Activated CD4-positive, CD25-positive, alpha-beta regulatory T cell treated with anti-CD3 and anti-CD28 coated beads, Interleukin-2, amount 50 U/mL, for 24 hours (primary cell): ENCODE results near the gene CDH23.

Experiments used
- ATAC-seq, 2 donors: fragments of 150-1000 bp; cut with Tn5 transposase; one replicate each; pipeline ENCODE4 v1.10.0; 2021; ENCODE audit warnings: mild to moderate bottlenecking in 1 of 2, moderate library complexity in 1 of 2

Gene CDH23

GRCh38 chr10:71694039-71694501 is 297.4 kb downstream of the CDH23 start:
- no peak for ATAC-seq

- ATAC-seq: peak; percentile 53 to 60
Observed at GRCh38 chr10:71694567-71694968, 297.8 kb downstream of the CDH23 start.

DNA sequence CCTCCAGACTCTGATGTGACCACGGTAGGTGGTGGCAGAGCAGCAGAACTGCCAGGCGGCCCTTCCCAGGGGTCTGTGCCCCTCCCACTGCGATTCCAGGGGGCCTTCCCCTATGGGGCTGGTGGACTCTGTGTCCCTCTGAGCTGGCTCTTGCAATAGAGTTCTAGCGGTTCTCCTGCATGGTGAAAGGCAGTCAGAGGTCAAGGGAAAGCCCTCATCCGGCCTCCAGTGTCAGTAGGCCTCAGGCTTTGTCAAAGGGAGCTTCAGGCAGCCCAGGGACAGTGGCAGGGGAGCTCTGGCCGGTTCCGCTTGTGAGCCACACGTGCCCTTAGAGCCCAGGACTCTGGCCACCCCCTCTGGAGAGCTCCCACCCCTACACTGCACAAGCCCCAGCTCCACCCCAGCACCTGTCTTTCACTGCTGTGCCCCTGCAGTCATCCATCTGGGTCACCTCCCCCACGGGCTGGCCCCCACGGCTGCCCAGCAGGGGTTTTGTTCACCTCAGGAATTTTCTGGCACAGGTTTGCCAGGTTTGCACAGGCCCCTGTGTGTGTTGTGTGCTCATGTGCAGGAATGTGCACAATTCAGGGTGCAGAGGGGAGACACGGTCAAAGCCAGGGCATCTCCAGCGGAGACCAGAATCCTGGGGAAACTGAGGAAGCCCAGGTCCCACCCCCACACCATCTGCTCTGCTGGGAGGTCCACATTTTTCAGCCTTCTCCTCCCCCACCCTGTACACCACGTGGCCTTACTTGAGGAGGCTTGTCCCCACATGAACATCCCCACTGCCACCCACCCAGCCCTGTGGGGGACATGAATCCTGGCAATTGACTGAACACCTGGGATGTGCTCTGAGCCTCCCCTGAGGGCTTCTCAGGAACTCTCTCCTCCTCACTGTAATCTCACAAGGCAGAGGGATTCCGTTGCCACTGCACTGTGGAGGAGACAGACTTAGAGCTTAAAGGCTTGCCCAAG is 299.1 kb downstream of the CDH23 start:
- ATAC-seq: no peak

- peak in 1 of 2 donors; percentile 54 for ATAC-seq
Observed at GRCh38 chr10:71696628-71697326, 300.1 kb downstream of the CDH23 start.

GRCh38 chr10:71697938-71698709 is 301.4 kb downstream of the CDH23 start:
- ATAC-seq: peak; percentile 57 to 62

DNA sequence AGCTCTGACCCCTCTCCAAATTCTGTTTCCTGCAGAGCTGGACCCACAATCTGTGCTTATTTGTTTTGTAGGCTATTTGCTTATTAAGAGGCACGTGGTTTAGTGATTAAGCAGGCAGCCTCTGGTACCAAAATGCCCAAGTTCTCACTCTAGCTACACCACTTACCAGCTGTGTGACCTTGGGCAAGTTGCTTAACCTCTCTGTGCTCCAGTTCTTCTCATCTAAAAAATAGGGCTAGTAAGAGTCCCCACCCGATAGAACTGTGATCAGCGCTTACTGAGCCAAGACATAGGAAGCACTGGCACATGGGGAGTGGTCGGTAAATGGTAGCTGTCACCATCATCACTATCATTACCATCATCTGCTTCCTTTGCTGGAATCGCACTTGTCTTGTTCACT is 302.0 kb downstream of the CDH23 start:
- ATAC-seq: peak; percentile 7 to 21

GRCh38 chr10:71700731-71701368 is 304.1 kb downstream of the CDH23 start:
- ATAC-seq: no peak

DNA sequence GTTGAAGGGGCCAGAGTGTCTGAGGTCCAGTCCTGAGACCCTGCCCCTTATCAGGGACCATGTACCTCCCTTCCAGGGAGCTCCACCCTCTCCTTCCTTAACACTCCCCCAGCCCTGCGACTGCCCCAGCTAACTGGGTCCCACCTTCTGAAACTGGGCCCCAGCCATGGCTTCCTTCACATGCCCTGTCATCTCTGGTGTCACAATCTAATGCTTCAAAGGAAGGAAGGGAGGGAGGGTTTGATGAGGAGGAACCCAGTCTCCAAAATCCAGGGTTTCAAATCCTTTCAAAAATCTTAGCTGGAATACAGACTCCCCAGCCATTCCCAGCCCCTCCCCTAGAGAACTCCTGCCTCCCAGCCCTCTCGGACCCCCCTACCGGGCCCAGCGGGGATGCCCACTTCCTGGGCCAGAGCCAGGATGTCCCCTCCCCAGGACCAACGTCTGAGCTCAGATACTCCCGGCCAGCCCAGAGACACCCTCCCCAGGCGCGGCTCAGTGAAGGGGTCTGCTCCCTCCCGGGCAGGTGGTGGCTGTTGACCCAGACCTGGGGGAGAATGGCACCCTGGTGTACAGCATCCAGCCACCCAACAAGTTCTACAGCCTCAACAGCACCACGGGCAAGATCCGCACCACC is 304.9 kb downstream of the CDH23 start:
- ATAC-seq: no peak

DNA sequence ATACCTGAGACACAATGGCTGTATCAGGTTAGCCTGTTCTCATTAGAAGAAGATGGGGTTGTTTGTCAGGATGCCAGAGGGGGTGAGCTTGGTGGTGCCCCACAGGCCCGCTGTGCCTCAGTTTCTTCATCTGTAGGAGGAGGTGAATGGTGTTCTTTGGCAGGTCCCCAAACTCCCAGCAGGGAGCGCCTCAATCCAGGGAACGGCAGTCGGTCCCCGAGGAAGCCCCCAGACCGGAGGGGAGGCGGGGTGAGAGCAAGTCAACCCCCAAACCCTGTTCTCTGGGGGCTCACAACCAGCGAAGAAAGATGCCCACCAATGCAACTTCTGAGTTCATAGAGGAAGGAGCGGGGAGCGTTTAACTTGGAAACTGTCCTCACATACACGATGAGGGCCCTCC is 306.9 kb downstream of the CDH23 start:
- no peak for ATAC-seq

GRCh38 chr10:71704816-71705215 is 308.1 kb downstream of the CDH23 start:
- no peak for ATAC-seq

DNA sequence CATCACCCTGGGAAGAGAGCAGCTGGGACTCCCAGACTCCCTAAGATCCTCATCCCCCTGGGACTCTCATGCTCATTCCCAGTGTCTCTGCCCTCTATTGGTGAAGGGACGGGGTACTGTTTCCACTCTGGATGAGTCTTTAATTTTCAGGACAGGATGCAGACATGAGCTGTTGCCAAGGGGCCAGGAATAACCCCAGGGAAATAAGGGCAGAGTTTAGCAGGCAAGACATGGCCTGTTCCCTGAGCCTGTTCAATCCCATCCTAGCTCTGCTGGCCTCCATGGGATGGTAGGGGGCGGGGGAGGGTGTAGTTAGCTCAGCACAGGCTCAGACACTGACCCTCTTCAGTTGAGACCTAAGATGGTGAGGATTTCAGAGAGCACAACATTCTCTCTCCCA is 308.9 kb downstream of the CDH23 start:
- ATAC-seq: no peak

GRCh38 chr10:71706216-71707121 is 309.7 kb downstream of the CDH23 start:
- no peak for ATAC-seq

GRCh38 chr10:71707240-71707789 is 310.6 kb downstream of the CDH23 start:
- no peak for ATAC-seq

DNA sequence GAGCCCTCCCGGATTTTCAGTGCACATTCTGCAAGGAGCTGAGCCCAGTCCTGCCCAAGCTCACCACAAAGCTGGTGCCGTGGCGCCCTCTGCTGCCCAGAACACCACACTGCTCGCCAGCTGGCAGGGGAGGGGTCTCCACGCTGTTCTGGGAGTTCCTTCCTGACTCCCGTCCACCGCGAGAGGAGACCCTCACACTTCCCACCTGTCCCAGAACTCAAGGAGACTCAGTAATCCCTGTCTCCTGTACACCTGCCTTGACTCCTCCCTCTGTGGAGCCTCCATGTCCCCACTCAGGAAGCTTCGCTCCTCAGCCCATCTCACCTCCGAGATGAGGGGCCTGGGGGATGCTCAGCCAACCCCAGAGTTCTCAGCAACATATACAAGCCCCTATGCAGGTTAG is 311.6 kb downstream of the CDH23 start:
- peak; percentile 32 to 34 for ATAC-seq

DNA sequence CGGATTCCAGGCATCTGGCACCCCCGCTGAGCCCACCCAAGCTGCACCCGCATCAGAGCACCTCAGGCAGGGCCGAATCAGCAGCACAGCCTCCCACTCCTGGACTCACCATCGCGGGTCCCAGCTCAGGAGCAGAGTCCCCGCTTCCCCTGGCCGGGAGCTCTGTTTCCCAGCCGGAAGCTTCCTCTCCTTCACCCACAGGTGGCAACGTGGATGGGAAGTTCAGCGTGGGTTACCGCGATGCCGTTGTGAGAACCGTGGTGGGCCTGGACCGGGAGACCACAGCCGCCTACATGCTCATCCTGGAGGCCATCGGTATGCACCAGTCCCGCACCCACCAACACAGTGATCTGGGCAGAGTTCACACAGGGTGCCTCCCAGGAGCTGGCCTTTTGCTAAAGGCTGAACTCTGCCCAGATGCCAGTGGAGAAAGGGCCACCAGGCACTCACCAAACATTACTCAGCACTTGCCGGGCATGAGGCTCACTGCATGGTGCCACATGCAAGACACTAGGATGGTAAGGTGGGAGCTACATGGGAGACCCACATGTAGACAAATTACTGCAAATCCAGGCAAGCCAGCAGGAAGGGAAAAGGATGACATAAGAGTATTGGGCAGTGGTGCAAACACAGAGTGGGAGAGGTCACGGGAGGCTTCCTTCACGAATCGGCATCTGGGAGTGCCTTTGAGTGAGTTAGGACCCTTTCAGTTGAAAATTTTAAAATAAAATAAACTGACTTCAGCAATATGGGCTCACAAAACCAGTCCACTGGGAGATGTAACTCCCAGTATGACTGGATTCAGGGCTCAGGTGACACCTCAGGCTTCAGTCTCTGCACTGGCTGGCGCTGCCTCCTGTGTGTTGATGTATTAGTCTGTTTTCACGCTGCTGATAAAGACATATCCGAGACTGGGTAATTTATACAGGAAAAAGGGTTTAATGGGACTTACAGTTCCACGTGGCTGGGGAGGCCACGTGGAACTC is 312.5 kb downstream of the CDH23 start:
- ATAC-seq: no peak

GRCh38 chr10:71710519-71710918 is 313.8 kb downstream of the CDH23 start:
- no peak for ATAC-seq

DNA sequence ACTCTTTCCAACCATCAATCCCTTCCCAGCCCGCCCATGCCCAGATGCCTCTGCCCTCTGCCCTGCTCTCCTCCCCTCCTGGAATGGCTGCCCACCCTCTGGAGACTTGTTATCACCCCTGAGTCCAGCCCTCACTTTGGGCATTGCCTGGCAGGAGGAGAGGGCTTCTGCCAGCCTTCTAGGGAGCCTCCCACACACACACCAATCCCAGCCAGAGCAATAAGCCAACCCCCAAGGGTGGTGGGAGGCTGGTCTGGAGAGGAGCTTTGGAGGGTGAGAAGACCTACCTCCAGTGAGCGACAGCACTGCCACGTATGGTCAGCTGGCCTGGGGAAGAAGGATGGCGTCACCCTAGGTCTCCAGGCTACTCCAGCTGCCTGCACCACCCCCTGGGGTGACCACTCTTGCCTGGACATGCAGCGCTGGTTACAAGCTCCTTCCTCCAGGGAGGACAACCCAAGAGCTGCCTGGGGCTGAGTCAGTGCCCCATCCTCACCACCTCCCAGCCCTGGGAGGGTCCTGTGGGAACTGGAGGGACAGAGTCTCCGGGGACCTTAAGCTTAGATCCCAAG is 314.4 kb downstream of the CDH23 start:
- no peak for ATAC-seq

DNA sequence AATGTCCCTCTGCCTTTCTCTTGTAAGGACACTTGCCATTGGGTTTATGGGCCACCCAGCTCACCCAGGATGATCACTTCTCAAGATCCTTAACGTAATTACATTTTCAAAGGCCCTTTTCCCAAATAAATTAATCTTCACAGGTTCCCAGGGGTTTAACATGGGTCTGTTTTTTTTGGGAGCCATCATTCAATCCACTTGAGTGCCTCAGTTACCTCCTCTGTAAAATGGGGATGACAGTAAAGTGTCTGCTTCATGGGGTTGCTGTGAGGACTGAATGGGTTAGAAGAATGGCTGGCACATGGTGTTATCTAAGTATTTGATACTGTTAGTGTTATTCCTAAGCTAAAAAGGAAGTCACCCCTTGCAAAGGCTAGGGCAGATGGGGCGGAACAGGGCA is 315.4 kb downstream of the CDH23 start:
- ATAC-seq: no peak
